ENCODE data around the gene TLE3. TPM values are rescaled to one million over a fixed set of nuclear protein-coding genes. Genes with fewer than 3 reads are reported as not detected.

Gene TLE3
- polyA plus RNA-seq, 3 donors = 12.8 to 117 (median 23.6) TPM

DNA sequence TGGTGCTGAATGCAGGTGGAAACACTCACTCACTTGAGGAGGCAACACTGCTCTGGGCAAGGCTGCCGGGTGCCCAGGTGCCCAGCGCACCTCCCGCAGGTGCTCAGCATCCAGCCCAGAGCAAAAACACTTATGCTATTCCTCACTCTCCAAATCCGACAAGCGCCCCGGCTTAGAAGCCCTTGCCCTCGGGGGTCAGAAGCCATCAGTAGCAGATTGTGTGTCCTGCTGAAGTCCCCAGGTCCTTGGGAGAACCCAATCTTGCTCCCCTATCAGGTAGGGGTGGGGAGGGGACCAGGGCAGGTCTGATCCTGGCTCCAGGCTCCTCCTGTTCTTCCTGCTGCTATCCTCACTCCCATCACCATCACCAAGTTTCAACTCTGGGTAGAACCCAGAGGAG, 46.7 kb downstream of the TLE3 start:
- TF ChIP-seq, protein P1, sequence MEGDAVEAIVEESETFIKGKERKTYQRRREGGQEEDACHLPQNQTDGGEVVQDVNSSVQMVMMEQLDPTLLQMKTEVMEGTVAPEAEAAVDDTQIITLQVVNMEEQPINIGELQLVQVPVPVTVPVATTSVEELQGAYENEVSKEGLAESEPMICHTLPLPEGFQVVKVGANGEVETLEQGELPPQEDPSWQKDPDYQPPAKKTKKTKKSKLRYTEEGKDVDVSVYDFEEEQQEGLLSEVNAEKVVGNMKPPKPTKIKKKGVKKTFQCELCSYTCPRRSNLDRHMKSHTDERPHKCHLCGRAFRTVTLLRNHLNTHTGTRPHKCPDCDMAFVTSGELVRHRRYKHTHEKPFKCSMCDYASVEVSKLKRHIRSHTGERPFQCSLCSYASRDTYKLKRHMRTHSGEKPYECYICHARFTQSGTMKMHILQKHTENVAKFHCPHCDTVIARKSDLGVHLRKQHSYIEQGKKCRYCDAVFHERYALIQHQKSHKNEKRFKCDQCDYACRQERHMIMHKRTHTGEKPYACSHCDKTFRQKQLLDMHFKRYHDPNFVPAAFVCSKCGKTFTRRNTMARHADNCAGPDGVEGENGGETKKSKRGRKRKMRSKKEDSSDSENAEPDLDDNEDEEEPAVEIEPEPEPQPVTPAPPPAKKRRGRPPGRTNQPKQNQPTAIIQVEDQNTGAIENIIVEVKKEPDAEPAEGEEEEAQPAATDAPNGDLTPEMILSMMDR (IDR thresholded peaks at IDR 0.05) = no peak
- H4K20me1 ChIP-seq (ENCODE audit: insufficient read depth, low read length) = peaks cover 79% of the 10 kb centered on the region
- H3K27ac ChIP-seq (ENCODE audit: low read depth in 1 of 2, low read length in 2 of 2) = no peak overlapping the region
- intact Hi-C loops (cut with micrococcal nuclease) = no loop called here
- no peak overlapping the region for H2AFZ ChIP-seq (ENCODE audit: insufficient read depth, low read depth, low read length, poor library complexity, severe bottlenecking)
- H3K4me3 ChIP-seq (replicated peaks in 1 of 3; ENCODE audit: low read depth in 2 of 3, low read length in 3 of 3) = no peak overlapping the region
- 100% methylated on average over 1 of the region's 7 CpGs for WGBS (ENCODE audit: insufficient coverage)
- H3K4me2 ChIP-seq (replicated peaks; ENCODE audit: extremely low read depth, low read length, poor library complexity, severe bottlenecking) = no peak overlapping the region
- Mint-ChIP-seq H3K4me1 (peaks cover 3% of the 10 kb centered on the region), H3K27me3 (ENCODE audit: low read depth in 3 of 3) (no peaks in the 10 kb centered on the region), H3K9me3 (no peaks in the 10 kb centered on the region), H3K4me3 (no peak overlapping the region), H3K36me3 (peaks cover 80 to 97% of the 10 kb centered on the region in 2 donors), H3K27ac (peak overlapping the region in 2 of 7 donors; percentile 25 to 61)
- no peaks in the 10 kb centered on the region for H3K4me1 ChIP-seq (ENCODE audit: control insufficient read depth in 1 of 2, insufficient read depth in 2 of 2, low read length in 2 of 2)
- no peaks in the 10 kb centered on the region for H3K27me3 ChIP-seq (ENCODE audit: control insufficient read depth in 2 of 2, insufficient read depth in 2 of 2, low read length in 2 of 2)
- H3K79me2 ChIP-seq (ENCODE audit: insufficient read depth, low read length) = no peaks in the 10 kb centered on the region
- no peak for DNase-seq
- H3K36me3 ChIP-seq (replicated peaks in 1 of 2; ENCODE audit: control insufficient read depth in 1 of 2, insufficient read depth in 2 of 2, low read length in 2 of 2) = peaks cover 80 to 98% of the 10 kb centered on the region in 2 donors
- no peaks in the 10 kb centered on the region for H3K9me3 ChIP-seq (replicated peaks in 1 of 2; ENCODE audit: control insufficient read depth in 1 of 2, insufficient read depth in 1 of 2, low read length in 2 of 2)
- no peak overlapping the region for H3K9ac ChIP-seq (ENCODE audit: insufficient read depth, low read length, poor library complexity, severe bottlenecking)

DNA sequence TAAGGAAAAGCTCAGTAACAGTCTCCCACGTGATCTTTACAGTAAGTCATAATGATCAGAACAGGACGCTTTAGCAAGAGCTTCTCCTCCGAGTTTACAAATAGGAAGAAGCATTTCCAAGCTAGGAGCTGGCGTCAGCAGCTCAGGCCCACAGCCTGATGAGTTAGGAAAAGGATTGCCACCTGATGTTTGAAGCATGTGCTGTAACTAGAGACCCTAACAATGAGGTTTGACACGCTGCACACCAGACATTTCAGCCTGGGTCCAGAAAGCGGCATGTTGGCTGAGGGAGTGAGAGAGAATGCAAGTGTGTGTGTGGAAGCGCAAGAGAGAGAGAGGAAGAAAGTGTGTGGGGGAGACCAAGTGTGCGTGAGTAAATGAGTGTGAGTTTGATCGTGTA, 47.3 kb downstream of the TLE3 start:
- Histone ChIP-seq H3K27me3 (ENCODE audit: control insufficient read depth in 2 of 2, insufficient read depth in 2 of 2, low read length in 2 of 2) (no peaks in the 10 kb centered on the region), H4K20me1 (ENCODE audit: insufficient read depth, low read length) (peaks cover 74% of the 10 kb centered on the region), H3K36me3 (replicated peaks in 1 of 2; ENCODE audit: control insufficient read depth in 1 of 2, insufficient read depth in 2 of 2, low read length in 2 of 2) (peaks cover 75 to 93% of the 10 kb centered on the region in 2 donors), H3K9ac (ENCODE audit: insufficient read depth, low read length, poor library complexity, severe bottlenecking) (no peak overlapping the region), H2AFZ (ENCODE audit: insufficient read depth, low read depth, low read length, poor library complexity, severe bottlenecking) (no peak overlapping the region), H3K9me3 (replicated peaks in 1 of 2; ENCODE audit: control insufficient read depth in 1 of 2, insufficient read depth in 1 of 2, low read length in 2 of 2) (no peaks in the 10 kb centered on the region), H3K4me1 (ENCODE audit: control insufficient read depth in 1 of 2, insufficient read depth in 2 of 2, low read length in 2 of 2) (no peaks in the 10 kb centered on the region), H3K27ac (ENCODE audit: low read depth in 1 of 2, low read length in 2 of 2) (no peak overlapping the region), H3K4me3 (replicated peaks in 1 of 3; ENCODE audit: low read depth in 2 of 3, low read length in 3 of 3) (no peak overlapping the region), H3K79me2 (ENCODE audit: insufficient read depth, low read length) (no peaks in the 10 kb centered on the region), H3K4me2 (replicated peaks; ENCODE audit: extremely low read depth, low read length, poor library complexity, severe bottlenecking) (no peak overlapping the region)
- Mint-ChIP-seq H3K27ac (peak overlapping the region in 2 of 7 donors; percentile 1 to 25), H3K36me3 (peaks cover 75 to 91% of the 10 kb centered on the region in 2 donors), H3K27me3 (ENCODE audit: low read depth in 3 of 3) (no peaks in the 10 kb centered on the region), H3K4me3 (no peak overlapping the region), H3K4me1 (peaks cover 3% of the 10 kb centered on the region), H3K9me3 (no peaks in the 10 kb centered on the region)
- intact Hi-C loops (cut with micrococcal nuclease) = no loop called here
- TF ChIP-seq, protein P1 (IDR thresholded peaks at IDR 0.05) = no peak
- WGBS (ENCODE audit: insufficient coverage) = 100% methylated on average over 6 of the region's 9 CpGs
- DNase-seq = no peak
